ENCODE measurements around the gene ACTA2. TPM values are rescaled to one million over a fixed set of nuclear protein-coding genes. Genes with fewer than 3 reads are reported as not detected.

Gene ACTA2
- total RNA-seq, 4 donors from 2014 or later, result 83.5 to 342 (median 142) TPM

DNA sequence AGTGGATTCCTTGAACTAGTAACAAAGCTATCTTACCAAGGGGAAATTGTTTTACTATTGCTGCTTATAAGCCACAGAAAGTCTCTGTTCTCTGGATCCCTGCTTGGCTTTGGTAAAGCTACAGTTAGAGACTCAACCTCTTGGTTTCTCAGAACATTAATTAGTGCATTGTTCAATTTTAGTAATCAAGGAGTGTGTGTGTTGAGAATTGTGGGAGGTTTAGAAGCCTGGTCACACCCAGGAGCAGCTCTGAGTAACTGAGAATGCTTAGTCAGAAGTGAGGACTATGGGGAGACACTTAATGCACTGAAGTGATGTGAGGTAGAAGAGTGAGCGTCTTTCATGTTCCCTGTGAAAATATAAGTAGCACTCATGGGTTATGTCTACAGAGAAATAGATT, 8.2 kb upstream of the ACTA2 start:
- no peaks in the 10 kb centered on the region for H3K27me3 ChIP-seq
- no peak overlapping the region for H3K4me3 ChIP-seq
- peak overlapping the region in 1 of 4 donors; percentile 25 for H3K27ac ChIP-seq
- DNase-seq, result no peak
- no peak for TF ChIP-seq POLR2A (IDR thresholded peaks at IDR 0.05)
- TF ChIP-seq, protein P1, sequence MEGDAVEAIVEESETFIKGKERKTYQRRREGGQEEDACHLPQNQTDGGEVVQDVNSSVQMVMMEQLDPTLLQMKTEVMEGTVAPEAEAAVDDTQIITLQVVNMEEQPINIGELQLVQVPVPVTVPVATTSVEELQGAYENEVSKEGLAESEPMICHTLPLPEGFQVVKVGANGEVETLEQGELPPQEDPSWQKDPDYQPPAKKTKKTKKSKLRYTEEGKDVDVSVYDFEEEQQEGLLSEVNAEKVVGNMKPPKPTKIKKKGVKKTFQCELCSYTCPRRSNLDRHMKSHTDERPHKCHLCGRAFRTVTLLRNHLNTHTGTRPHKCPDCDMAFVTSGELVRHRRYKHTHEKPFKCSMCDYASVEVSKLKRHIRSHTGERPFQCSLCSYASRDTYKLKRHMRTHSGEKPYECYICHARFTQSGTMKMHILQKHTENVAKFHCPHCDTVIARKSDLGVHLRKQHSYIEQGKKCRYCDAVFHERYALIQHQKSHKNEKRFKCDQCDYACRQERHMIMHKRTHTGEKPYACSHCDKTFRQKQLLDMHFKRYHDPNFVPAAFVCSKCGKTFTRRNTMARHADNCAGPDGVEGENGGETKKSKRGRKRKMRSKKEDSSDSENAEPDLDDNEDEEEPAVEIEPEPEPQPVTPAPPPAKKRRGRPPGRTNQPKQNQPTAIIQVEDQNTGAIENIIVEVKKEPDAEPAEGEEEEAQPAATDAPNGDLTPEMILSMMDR (IDR thresholded peaks at IDR 0.05), result no peak
- H3K4me1 ChIP-seq, result peaks cover 0 to 3% (median 0%) of the 10 kb centered on the region in 4 donors
- H3K36me3 ChIP-seq, result no peaks in the 10 kb centered on the region
- no peaks in the 10 kb centered on the region for H3K9me3 ChIP-seq

DNA sequence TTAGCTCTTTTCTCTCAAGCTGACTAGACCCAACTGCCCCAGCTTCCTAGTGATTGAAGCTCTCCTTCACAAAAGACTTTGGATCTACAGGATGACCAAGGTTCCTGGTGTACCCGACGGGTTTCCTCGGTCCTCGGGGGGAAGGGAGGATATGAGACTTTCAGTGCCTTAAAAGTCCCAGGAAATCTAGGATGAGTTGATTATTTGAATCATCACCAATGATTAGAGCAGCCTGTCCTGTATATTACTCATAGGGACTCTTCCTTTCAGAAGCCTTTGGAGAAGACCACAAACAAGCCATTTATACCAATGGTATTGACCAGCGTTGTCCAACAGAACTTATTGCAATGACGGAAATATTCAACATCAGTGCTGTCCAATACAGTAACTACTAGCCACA, 6.1 kb upstream of the ACTA2 start:
- H3K4me3 ChIP-seq, result no peak overlapping the region
- DNase-seq, result no peak
- no peaks in the 10 kb centered on the region for H3K27me3 ChIP-seq
- TF ChIP-seq, protein P1 (IDR thresholded peaks at IDR 0.05), result no peak
- H3K27ac ChIP-seq, result no peak overlapping the region
- peaks cover 0 to 3% (median 0%) of the 10 kb centered on the region in 4 donors for H3K4me1 ChIP-seq
- H3K9me3 ChIP-seq, result no peaks in the 10 kb centered on the region
- no peaks in the 10 kb centered on the region for H3K36me3 ChIP-seq

DNA sequence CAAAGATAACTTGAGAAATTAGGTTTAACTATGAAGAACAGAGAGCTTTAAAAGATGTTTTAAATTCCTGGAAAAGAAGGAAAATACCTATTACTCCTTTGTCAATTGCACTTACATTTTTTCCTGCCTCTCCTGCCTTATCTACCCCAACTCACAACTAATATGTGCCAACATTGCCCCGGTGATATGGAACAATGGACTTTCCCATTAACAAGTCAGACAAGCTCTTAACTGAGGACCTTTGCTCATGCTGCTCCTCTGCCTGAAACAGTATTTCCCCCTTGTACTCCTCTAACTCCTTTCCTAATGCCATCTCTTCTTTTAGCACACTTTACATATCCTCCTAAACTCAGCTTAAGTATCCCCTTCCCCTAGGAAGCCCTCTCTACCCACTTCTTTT, 4.8 kb upstream of the ACTA2 start:
- no peak overlapping the region for H3K27ac ChIP-seq
- H3K36me3 ChIP-seq, result no peaks in the 10 kb centered on the region
- H3K27me3 ChIP-seq, result no peaks in the 10 kb centered on the region
- no peak overlapping the region for H3K4me3 ChIP-seq
- peaks cover 0 to 3% (median 0%) of the 10 kb centered on the region in 4 donors for H3K4me1 ChIP-seq
- TF ChIP-seq POLR2A (IDR thresholded peaks at IDR 0.05), result no peak
- TF ChIP-seq, protein P1 (IDR thresholded peaks at IDR 0.05), result no peak
- H3K9me3 ChIP-seq, result no peaks in the 10 kb centered on the region
- DNase-seq, result no peak

- Histone ChIP-seq H3K4me3 (no peak overlapping the region), H3K4me1 (no peaks in the 10 kb centered on the region), H3K36me3 (no peaks in the 10 kb centered on the region), H3K27me3 (no peaks in the 10 kb centered on the region), H3K9me3 (no peaks in the 10 kb centered on the region), H3K27ac (no peak overlapping the region)
- DNase-seq, result no peak
- TF ChIP-seq, protein P1 (IDR thresholded peaks at IDR 0.05), result no peak
- no peak for TF ChIP-seq POLR2A (IDR thresholded peaks at IDR 0.05)
These were observed 2.0 kb upstream of the ACTA2 start for GRCh38 chr10:88954458-88955083.

DNA sequence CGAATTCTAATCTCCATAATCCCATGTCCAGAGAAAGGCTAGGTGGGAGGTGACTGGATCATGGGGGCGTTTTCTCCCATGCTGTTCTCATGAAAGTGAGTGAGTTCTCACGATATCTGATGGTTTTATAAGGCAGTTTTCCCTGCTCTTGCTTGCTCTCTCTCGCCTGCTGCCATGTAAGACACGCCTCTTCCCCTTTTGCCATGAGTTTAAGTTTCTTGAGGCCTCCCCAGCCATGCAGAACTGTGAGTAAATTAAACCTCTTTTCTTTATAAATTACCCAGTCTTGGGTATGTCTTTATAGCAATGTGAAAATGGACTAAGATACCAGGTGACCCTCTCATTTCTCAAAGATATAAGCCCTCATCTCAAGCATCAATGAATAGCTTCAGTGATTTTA, 1.1 kb upstream of the ACTA2 start:
- Histone ChIP-seq H3K4me3 (no peak overlapping the region), H3K27me3 (no peaks in the 10 kb centered on the region), H3K36me3 (no peaks in the 10 kb centered on the region), H3K27ac (peak overlapping the region in 2 of 4 donors; percentile 59 to 71), H3K4me1 (no peaks in the 10 kb centered on the region), H3K9me3 (no peaks in the 10 kb centered on the region)
- no peak for DNase-seq
- TF ChIP-seq, protein P1 (IDR thresholded peaks at IDR 0.05), result no peak
- no peak for TF ChIP-seq POLR2A (IDR thresholded peaks at IDR 0.05)

Data from Peyer's patch (tissue), 4 donors.